ENCODE data around the gene SMAD4. TPM values are rescaled to one million over a fixed set of nuclear protein-coding genes. Genes with fewer than 3 reads are reported as not detected.

The SMAD4 gene
- total RNA-seq, 1 donor from 2014 or later = 80.2 TPM

GRCh38 chr18:51021226-51021965 lies 8.6 kb upstream of the SMAD4 start:
- DNase-seq = no peak

GRCh38 chr18:51025512-51025911 lies 4.5 kb upstream of the SMAD4 start:
- no peak for DNase-seq

GRCh38 chr18:51028201-51028805 lies 1.7 kb upstream of the SMAD4 start:
- DNase-seq = no peak

- no peak for DNase-seq
Measured at GRCh38 chr18:51029378-51029693, 677 bp upstream of the SMAD4 start.

- DNase-seq = peak; percentile 38
Measured at GRCh38 chr18:51030537-51031258, 685 bp downstream of the SMAD4 start.

GRCh38 chr18:51032193-51032592 lies 2.2 kb downstream of the SMAD4 start:
- DNase-seq = no peak

- DNase-seq = no peak
Measured at GRCh38 chr18:51037230-51037629, 7.2 kb downstream of the SMAD4 start.

GRCh38 chr18:51038110-51038509 lies 8.1 kb downstream of the SMAD4 start:
- DNase-seq = no peak

- no peak for DNase-seq
Measured at GRCh38 chr18:51039138-51040112, 9.4 kb downstream of the SMAD4 start.

GRCh38 chr18:51041677-51042352 lies 11.8 kb downstream of the SMAD4 start:
- no peak for DNase-seq

- DNase-seq = no peak
Measured at GRCh38 chr18:51044928-51045585, 15.0 kb downstream of the SMAD4 start.

- DNase-seq = no peak
Measured at GRCh38 chr18:51048190-51048589, 18.2 kb downstream of the SMAD4 start.

- DNase-seq = no peak
Measured at GRCh38 chr18:51049137-51049536, 19.1 kb downstream of the SMAD4 start.

- DNase-seq = no peak
Measured at GRCh38 chr18:51051105-51051712, 21.2 kb downstream of the SMAD4 start.

- DNase-seq = no peak
Measured at GRCh38 chr18:51053814-51054213, 23.8 kb downstream of the SMAD4 start.

- no peak for DNase-seq
Measured at GRCh38 chr18:51054764-51055163, 24.8 kb downstream of the SMAD4 start.

- DNase-seq = no peak
Measured at GRCh38 chr18:51059969-51060368, 30.0 kb downstream of the SMAD4 start.

GRCh38 chr18:51064256-51064655 lies 34.2 kb downstream of the SMAD4 start:
- no peak for DNase-seq

- DNase-seq = no peak
Measured at GRCh38 chr18:51066273-51066672, 36.3 kb downstream of the SMAD4 start.

- DNase-seq = no peak
Measured at GRCh38 chr18:51068105-51068504, 38.1 kb downstream of the SMAD4 start.

GRCh38 chr18:51069885-51070284 lies 39.9 kb downstream of the SMAD4 start:
- DNase-seq = no peak

All from occipital lobe (tissue), 2 donors.